HCT116 (cell line): Measurements from ENCODE around the gene ZNF543. TPM values are rescaled to one million over a fixed set of nuclear protein-coding genes. Genes with fewer than 3 reads are reported as not detected.

Experiments
- ATAC-seq: fragments of 200-7000 bp; cut with Tn5 transposase; 2 replicates; pipeline ENCODE4 v1.9.1; 2020; ENCODE audit warnings: mild to moderate bottlenecking, moderate library complexity
- BruUV-seq: library from RNA; stranded (reverse); fragments of 400-500 nt; replicated peaks from 2 replicates; lab custom pipeline; 2021; lab: Mats Ljungman, UMichigan
- CTCF ChIA-PET: fragments of 300-600 bp; sonication (Branson Sonifier 250); formaldehyde crosslinking; loops from one replicate; lab custom pipeline; 2021; ENCODE audit warnings: antibody characterized with exemption; lab: Charles Lee
- POLR2A ChIA-PET: fragments of 300-600, 350-600 bp; sonication (Branson Sonifier 250); formaldehyde crosslinking; loops from one replicate; lab custom pipeline; 2021; ENCODE audit warnings: antibody characterized with exemption; lab: Charles Lee
- RAD21 ChIA-PET, 2 experiments: fragments of 300-600 bp; sonication (Branson Sonifier 250); formaldehyde crosslinking; loops; one replicate each; lab custom pipeline; 2023; ENCODE audit warnings: low total read pairs in 2 of 2; ENCODE audit not compliant: uncharacterized antibody in 2 of 2, unreplicated experiment in 2 of 2, low non-redundant PET in 1 of 2; lab: Charles Lee
- DNase-seq: peaks from one replicate; pipeline ENCODE4 v3.0.0-alpha.2; 2010; ENCODE audit warnings: low read depth, low spot score
- H2AFZ ChIP-seq: fragments of 200-600 bp; shearing (Covaris generic), sonication (generic); 2 replicates; pipeline ENCODE4 v1.6.1; 2017; ENCODE audit warnings: low read depth, mixed run types, mixed read lengths, antibody characterized with exemption, low read length; ENCODE audit not compliant: poor library complexity, severe bottlenecking
- H3K27ac ChIP-seq: 2 replicates; pipeline ENCODE4 v1.5.1; 2012; ENCODE audit warnings: low read depth, low read length
- H3K27me3 ChIP-seq: fragments of 200-600 bp; sonication (generic); 2 replicates; pipeline ENCODE4 v1.6.1; 2016; ENCODE audit warnings: mixed run types, low read length, mixed read lengths; ENCODE audit not compliant: insufficient read depth
- H3K36me3 ChIP-seq, 2 experiments: fragments of 200-500 bp in 1 of 2; fragments of 200-600 bp in 1 of 2; sonication (Bioruptor generic) in 1 of 2; sonication (generic) in 1 of 2; 2 replicates each; pipeline versions ENCODE4 v1.5.1 to v1.6.1; 2014 to 2016; ENCODE audit warnings: low read length in 2 of 2, inconsistent platforms in 1 of 2, mixed read lengths in 1 of 2, mixed run types in 1 of 2; ENCODE audit not compliant: insufficient read depth in 2 of 2, control insufficient read depth in 1 of 2
- H3K4me1 ChIP-seq, 2 experiments: fragments of 200-600 bp in 1 of 2; sonication (generic) in 1 of 2; 2 replicates each; pipeline versions ENCODE4 v1.5.1 to v1.6.1; 2012 to 2017; ENCODE audit warnings: low read length in 2 of 2, inconsistent platforms in 1 of 2, mild to moderate bottlenecking in 1 of 2, mixed read lengths in 1 of 2, mixed run types in 1 of 2, moderate library complexity in 1 of 2; ENCODE audit not compliant: insufficient read depth in 2 of 2, control insufficient read depth in 1 of 2
- H3K4me2 ChIP-seq: fragments of 200-600 bp; sonication (generic); 2 replicates; pipeline ENCODE4 v1.6.1; 2017; ENCODE audit warnings: mixed run types, low read length, mixed read lengths
- H3K4me3 ChIP-seq, 2 experiments: fragments of 200-600 bp in 1 of 2; sonication (generic) in 1 of 2; replicated peaks in 1 of 2; 2 replicates each; pipeline ENCODE4 v1.5.1; 2011 to 2016; ENCODE audit warnings: low read length in 2 of 2, control low read depth in 1 of 2, low read depth in 1 of 2, mild to moderate bottlenecking in 1 of 2, mixed read lengths in 1 of 2, mixed run types in 1 of 2
- H3K79me2 ChIP-seq: fragments of 200-600 bp; sonication (generic); 2 replicates; pipeline ENCODE4 v1.6.1; 2017; ENCODE audit warnings: mild to moderate bottlenecking, mixed run types, low read length, moderate library complexity, mixed read lengths; ENCODE audit not compliant: insufficient read depth
- H3K9ac ChIP-seq: fragments of 200-600 bp; sonication (generic); 2 replicates; pipeline ENCODE4 v1.6.1; 2016; ENCODE audit warnings: low read length, mixed read lengths
- H3K9me2 ChIP-seq: fragments of 200-600 bp; sonication (generic), shearing (Covaris generic); 2 replicates; pipeline ENCODE4 v1.6.1; 2017; ENCODE audit warnings: mixed run types, mild to moderate bottlenecking, moderate library complexity; ENCODE audit not compliant: insufficient read depth
- H3K9me3 ChIP-seq, 2 experiments: fragments of 200-500 bp in 1 of 2; fragments of 200-600 bp in 1 of 2; sonication (Bioruptor generic) in 1 of 2; sonication (generic) in 1 of 2; 2 replicates each; pipeline ENCODE4 v1.6.1; 2014 to 2017; ENCODE audit warnings: low read length in 2 of 2, mixed read lengths in 2 of 2, inconsistent platforms in 1 of 2, low read depth in 1 of 2, mild to moderate bottlenecking in 1 of 2, mixed run types in 1 of 2, moderate library complexity in 1 of 2; ENCODE audit not compliant: control insufficient read depth in 1 of 2, insufficient read depth in 1 of 2
- H4K20me1 ChIP-seq: fragments of 200-600 bp; sonication (generic), shearing (Covaris generic); 2 replicates; pipeline ENCODE4 v1.6.1; 2017; ENCODE audit warnings: mixed run types, mild to moderate bottlenecking, moderate library complexity; ENCODE audit not compliant: insufficient read depth
- CBX3 ChIP-seq: IDR thresholded peaks from 2 replicates; pipeline ENCODE4 v1.6.1; 2012; ENCODE audit warnings: low read depth
- CEBPB ChIP-seq: IDR thresholded peaks from 2 replicates; pipeline ENCODE4 v1.6.1; 2012; ENCODE audit warnings: low read depth
- EZH2phosphoT487 ChIP-seq: fragments of 200-600 bp; IDR thresholded peaks from 2 replicates; pipeline ENCODE4 v1.6.1; 2018; ENCODE audit warnings: antibody characterized with exemption, borderline replicate concordance
- POLR2A ChIP-seq: IDR thresholded peaks from 2 replicates; pipeline ENCODE4 v1.7.0; 2011; ENCODE audit warnings: borderline replicate concordance; ENCODE audit not compliant: insufficient read depth, insufficient read length; ENCODE audit errors: extremely low read depth
- POLR2AphosphoS5 ChIP-seq: IDR thresholded peaks from 2 replicates; pipeline ENCODE4 v1.6.1; 2011; ENCODE audit warnings: mild to moderate bottlenecking, low read depth, low read length, moderate library complexity
- REST ChIP-seq: IDR thresholded peaks from 2 replicates; pipeline ENCODE4 v1.6.1; 2012; ENCODE audit warnings: low read depth
- SIN3A ChIP-seq: IDR thresholded peaks from 2 replicates; pipeline ENCODE4 v1.6.1; 2012; ENCODE audit warnings: low read depth
- YY1 ChIP-seq: IDR thresholded peaks from 2 replicates; pipeline ENCODE4 v1.6.1; 2011; ENCODE audit warnings: low read length, low read depth, moderate library complexity, mild to moderate bottlenecking; ENCODE audit not compliant: insufficient replicate concordance; ENCODE audit errors: extremely low read depth
- ZFX ChIP-seq: fragments of 450-650 bp; IDR thresholded peaks from 2 replicates; pipeline ENCODE4 v1.6.1; 2017
- ZNF274 ChIP-seq: fragments of 200-500 bp; sonication (Bioruptor generic); IDR thresholded peaks from 2 replicates; pipeline ENCODE4 v1.6.1; 2014; ENCODE audit warnings: mild to moderate bottlenecking, low read depth, low read length, inconsistent platforms
- intact Hi-C: fragments of 100-400 bp; cut with micrococcal nuclease; formaldehyde crosslinking; loops from 2 replicates; pipeline ENCODE4 v1.10.0; 2022
- total RNA-seq: library from RNA; stranded (reverse); gene quantifications from one replicate; pipeline ENCODE4 v1.2.1, GENCODE V29; 2021; ENCODE audit not compliant: unreplicated experiment
- TF ChIP-seq, protein P1 (sequence below): IDR thresholded peaks from 2 replicates; pipeline ENCODE4 v1.6.1; 2011; ENCODE audit warnings: mild to moderate bottlenecking, low read length, moderate library complexity; ENCODE audit not compliant: insufficient replicate concordance; ENCODE audit errors: extremely low read depth

Gene ZNF543
- total RNA-seq, 1 experiment from 2014 or later, result 7.6 TPM

DNA sequence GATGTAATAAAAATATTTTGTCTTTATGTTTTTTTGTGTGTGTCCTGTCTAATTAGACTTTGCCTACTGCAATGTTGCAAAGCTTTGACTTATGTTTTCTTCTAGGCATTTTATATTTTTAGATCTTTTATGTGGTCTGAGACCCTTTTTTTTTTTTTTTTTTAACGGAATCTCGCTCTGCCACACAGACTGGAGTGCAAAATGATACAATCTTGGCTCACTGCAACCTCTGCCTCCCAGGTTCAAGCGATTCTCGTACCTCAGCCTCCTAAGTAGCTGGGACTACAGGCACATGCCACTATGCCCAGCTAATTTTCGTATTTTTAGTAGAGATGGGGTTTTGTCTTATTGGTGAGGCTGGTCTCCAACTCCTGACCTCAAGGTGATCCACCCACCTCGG, 22.3 kb downstream of the ZNF543 start:
- Histone ChIP-seq H3K4me3 (no peak overlapping the region), H3K9me2 (no peaks in the 10 kb centered on the region), H3K27me3 (no peaks in the 10 kb centered on the region), H3K36me3 (no peaks in the 10 kb centered on the region), H2AFZ (no peak overlapping the region), H3K79me2 (no peaks in the 10 kb centered on the region), H3K9ac (no peak overlapping the region), H4K20me1 (no peaks in the 10 kb centered on the region), H3K4me1 (no peaks in the 10 kb centered on the region), H3K9me3 (no peaks in the 10 kb centered on the region), H3K27ac (no peak overlapping the region), H3K4me2 (no peak overlapping the region)
- BruUV-seq, result no TSS peak
- CTCF ChIA-PET, result no interaction called here
- POLR2A ChIA-PET, result no interaction called here
- ATAC-seq (no peak), DNase-seq (no peak)
- intact Hi-C loops, result no loop called here
- RAD21 ChIA-PET, result interaction anchor here in 1 of 2 experiments (0.7 kb wide), 1 partner anchor 73 kb away, joined by 3 read pairs; no protein-coding TSS in a partner anchor
- TF ChIP-seq YY1 (no peak), EZH2phosphoT487 (no peak), ZNF274 (no peak), SIN3A (no peak), ZFX (no peak), REST (no peak), CBX3 (no peak), POLR2A (no peak), POLR2AphosphoS5 (no peak), CEBPB (no peak)
- TF ChIP-seq, protein P1, sequence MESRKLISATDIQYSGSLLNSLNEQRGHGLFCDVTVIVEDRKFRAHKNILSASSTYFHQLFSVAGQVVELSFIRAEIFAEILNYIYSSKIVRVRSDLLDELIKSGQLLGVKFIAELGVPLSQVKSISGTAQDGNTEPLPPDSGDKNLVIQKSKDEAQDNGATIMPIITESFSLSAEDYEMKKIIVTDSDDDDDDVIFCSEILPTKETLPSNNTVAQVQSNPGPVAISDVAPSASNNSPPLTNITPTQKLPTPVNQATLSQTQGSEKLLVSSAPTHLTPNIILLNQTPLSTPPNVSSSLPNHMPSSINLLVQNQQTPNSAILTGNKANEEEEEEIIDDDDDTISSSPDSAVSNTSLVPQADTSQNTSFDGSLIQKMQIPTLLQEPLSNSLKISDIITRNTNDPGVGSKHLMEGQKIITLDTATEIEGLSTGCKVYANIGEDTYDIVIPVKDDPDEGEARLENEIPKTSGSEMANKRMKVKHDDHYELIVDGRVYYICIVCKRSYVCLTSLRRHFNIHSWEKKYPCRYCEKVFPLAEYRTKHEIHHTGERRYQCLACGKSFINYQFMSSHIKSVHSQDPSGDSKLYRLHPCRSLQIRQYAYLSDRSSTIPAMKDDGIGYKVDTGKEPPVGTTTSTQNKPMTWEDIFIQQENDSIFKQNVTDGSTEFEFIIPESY, result no peak
